GOT3 (cell line): Measurements from ENCODE around the gene GMPR2.

Experiments
- DNase-seq: peaks from one replicate; lab custom pipeline; 2025; ENCODE audit warnings: mixed read lengths; lab: John Stamatoyannopoulos, UW

The GMPR2 gene

DNA sequence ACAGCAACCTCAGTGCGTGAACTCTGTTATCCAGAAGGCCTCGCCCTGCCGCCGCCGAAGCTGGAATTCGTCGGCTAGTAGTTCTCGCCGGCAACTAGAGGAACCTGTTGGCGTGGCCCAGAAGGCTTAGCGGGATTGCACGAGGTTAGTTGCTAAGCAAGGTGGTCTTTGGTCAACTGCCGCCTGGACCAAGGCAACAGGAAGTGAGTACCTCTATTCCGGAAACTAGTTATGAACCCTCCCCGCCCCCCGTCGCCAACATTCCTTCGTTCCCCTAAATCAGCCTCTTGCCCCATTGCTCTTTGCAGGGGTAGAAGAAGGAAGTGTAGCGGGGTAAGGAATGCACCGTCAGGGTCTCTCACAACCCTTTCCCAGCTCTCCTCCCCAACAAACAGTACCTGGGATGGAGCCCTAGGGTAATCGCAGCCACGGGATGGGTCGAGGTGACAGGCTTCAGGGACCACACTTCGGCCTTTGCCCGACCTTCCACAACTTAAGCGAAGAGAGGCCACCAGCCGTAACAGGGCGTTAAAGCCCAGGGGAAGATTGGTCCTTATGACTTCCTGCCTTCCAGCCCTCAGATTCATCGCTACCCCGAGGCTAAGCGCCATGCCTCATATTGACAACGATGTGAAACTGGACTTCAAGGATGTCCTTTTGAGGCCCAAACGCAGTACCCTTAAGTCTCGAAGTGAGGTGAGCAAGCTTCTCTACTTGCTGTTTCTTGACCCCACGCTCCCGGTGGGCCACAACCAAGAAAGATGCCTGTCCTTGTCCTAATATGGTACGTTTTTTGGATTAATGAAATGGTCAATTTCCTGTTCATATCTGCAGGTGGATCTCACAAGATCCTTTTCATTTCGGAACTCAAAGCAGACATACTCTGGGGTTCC, at the start of gene GMPR2:
Gene GMPR2 (plus strand): TSS at position 285 of the 893 bp plus-strand sequence. CDS start 325 bp downstream, at position 610.
- no peak for DNase-seq

DNA sequence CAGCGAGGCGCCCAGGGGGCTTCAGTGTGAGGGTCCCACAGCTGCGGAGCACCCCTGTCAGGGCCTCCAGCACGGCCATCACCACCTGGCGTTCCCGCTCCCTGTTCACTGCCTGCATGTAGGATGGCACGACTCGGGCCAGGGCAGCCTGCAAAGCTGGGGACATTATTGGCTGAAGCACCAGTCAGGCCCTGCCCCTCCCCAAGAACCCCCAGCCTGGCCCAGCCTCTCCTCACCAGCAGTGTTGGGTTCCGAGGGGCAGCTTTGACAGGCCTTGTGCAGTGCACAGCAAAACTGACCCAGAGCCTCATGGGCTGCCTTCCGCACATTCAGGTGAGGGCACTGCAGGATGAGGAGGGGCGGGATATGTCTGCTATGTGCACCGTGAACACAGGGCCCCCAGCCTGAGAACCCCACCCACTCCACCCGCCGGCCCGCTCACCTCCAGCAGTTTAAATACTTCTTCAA, 49.7 kb upstream of the GMPR2 start:
- no peak for DNase-seq

DNA sequence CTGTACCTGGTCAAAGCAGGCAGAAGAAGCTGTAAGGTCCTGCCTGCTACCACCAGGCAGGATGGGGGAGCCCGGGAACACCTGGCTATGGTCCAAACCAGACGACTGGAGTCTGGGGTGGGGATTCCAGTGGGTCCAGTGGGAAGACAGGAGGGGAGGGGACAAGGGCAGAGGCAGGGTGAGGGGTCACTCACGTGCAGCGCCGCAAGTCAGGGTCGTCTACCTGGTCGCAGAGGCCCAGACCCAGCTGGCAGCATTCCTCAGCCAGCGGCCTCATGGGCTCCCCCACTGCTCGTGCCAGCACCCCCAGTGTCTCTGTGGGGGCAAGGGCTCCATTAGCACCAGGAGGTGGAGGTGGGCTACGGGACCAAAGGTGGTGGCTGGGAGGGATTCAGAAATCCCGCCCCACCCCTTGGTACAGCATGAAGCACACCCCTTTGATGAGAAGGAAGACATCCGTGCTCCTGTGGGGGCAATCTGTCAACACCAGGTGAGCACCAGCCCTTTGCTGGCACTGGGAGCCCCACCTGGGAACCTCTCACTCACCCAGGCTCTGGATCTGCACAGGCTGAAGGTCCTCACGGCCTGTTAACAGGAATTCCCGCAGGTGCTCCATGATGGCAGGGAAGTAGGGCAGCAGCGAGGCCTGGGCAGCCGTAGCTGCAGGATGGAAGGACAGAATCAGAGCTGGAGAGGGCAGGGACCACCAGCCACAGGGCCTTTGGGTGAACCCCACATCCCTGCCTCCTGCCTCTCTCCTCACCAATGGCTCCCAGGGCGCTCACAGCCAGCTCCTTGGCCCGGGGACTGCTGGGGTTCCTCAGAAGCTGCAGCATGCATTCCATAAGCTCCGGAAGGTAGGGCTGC, 48.4 kb upstream of the GMPR2 start:
- no peak for DNase-seq

DNA sequence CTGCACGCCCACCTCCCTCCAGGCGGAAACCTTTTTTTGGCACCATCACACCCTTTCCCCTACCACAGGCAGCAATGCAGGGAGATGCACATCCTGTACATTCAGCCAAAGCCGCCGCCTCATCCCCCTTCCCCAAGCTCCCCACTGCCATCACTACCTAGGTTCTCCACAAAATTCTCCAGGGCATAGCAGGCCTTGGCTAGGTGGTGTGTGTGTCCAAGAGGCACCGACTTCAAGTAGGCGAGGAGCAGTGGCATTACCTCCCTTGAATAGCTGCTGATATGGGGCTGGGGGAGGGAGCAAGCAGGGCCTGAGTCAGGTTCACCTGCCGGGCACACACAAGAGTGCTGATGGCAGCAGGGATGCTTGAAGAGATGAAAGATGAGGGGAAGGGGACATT, 47.7 kb upstream of the GMPR2 start:
- DNase-seq: no peak

DNA sequence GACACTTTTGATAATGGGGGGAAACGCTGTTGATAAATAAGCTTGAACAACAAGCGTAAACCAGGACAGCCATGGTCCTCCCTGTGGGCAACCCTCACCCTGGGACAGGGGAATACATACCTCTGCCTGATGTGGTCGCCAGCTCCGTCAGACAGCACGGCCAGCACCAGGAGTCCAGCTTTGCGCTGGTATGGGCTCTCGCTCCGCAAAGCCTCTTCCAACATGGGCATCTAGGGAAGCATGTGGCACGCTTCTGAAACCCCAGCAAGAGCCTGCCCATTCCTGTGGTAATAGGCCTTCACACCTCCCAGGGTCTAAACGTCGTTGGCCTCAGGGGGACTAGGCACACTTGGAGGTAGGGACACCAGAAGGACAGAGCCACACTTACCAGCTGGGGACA, 47.0 kb upstream of the GMPR2 start:
- DNase-seq: no peak

DNA sequence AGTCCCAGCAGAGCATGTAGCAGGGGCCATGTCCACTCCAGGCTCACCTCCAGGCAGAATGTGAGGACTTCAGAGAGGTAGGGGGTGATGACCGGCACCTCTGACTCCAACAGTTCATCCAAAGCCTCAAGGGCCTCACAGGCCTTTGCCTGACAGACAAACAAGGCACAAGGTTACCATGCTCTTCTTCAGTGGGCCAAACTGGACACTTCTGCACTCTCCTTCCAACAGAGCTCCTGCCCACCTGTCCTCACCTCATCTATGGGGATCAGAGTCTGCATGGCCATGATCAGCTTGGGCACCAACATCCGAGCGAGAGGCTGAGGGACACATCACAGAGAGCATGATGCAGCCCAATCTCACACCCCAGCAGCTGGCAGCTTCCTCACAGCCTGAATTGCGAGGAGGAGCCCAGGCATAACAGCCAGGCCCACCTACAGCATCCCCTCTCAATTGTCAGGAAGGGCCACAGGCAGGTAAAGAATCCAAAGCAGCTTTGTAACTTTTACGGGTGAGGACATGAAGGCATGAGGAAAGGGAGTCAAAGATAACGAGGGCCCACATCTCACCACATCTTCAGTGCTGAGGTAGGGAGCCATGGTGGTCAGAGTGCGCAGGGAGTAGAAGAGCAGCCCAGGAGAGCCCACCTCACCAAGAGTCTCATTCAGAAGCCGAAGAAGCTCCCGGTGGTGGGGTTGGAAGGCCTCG, 45.7 kb upstream of the GMPR2 start:
- no peak for DNase-seq

DNA sequence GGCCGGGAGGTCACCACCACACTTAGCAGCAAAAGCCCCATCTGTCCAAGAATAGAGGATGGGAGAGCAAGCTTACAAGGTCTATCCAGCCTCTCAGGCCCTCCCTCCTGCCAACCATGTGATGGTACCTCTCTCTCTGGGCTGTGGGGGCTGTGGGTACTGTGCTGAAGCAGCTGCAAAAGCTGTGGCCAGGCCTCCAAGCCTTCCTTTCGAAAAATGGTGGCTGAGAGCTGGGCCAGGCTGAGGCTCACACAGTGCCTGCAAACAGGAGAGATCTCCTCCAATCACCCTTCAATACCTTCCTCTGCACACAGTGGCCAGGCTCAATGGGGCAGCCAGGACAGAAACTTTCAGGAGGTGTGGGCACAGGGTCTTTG, 45.2 kb upstream of the GMPR2 start:
- no peak for DNase-seq

DNA sequence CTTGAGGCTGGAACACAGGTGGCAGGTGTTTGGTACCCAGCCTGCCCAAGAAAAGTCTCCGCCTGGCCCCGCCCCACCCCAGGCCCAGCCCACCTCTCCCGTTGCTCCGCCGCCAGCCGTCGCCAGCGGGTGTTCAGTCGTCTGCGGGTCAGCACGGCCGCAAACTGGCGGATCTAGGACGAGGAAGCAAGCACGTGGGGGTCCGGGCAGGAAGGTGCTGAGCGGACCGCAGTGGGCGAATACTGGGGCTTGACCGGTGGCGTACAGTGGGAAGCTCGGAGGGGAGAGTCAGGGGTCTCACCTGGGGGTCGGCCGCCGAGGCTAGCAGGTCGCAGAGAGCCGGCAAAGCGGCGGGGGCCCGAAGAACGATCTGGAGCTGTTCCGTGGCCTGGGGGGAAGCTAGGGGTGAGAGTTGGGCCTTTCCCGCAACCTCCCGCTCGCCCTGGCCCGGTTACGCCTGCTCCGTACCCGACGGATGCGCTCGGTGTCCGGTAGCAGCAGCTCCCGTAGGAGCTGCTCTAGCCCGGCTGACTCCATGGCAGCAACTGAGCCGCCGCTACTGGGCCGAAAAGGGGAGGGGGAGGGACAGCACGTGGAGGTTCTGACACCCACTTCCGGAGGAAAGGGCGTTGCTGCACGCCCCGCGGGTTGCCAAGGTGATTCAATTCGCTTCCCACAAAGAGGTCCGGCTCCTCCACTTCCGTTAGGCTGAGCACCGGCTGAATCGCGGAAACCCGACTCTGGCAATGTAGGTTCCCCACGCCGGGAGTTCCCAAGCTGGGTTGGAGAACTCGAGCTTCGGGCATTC, 44.3 kb upstream of the GMPR2 start, which contains the start of gene IPO4:
Gene IPO4 (minus strand): TSS at position 566 of the 808 bp plus-strand sequence. CDS start 29 bp downstream, at position 537.
- peak; percentile 39 for DNase-seq

DNA sequence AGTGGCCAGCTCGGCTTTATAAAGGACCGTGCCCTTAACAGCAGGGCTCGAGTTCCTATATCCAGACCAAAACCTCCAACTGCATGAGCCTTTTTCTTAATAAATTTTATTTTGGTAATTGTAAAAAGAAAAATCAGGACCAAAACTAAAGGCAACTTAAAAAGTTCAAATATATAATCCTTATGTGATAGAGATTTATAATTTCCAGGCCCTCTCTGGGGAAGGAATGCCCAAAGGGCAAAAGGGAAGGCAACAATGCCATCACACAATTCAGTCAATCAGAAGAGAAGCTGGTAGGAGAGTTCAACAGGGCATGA, 43.7 kb upstream of the GMPR2 start:
- no peak for DNase-seq

DNA sequence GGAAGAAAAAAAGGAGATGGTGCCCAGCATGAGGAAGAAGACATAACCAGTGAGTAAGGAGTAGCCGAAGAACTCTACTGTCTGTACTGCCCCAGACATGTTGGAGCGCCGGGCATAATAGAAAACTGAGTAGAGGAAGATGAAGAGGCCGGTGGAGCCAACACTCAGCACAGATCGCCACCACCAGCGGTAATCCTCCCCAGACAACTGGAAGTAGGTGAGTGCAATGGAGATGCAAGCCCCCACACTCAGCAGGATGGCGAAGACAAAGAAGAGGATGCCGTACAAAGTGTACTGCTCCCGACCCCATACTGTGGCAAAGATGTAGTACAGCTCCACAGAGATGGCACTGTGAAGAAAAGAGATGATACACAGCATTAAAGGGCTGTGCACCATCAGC, 43.3 kb upstream of the GMPR2 start:
- no peak for DNase-seq

DNA sequence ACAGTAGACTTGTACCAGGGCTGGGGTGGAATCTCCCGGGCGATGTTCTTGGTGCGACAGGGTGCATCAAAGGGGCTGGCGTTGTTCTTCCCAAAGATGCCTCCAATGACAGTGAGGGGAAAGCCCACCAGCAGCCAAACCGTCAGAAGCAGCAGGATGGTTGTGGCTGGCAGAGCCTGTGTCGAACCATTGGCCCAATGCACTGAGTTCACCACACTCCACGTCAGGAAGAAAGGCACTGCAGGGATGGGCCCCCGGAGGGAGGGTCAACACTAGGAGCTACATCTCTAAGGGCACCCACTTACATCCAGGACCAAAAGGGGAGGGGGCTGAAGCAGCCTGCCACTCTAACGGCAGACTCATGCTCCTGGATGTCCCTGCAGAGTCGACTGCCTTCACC, 42.3 kb upstream of the GMPR2 start:
- no peak for DNase-seq

DNA sequence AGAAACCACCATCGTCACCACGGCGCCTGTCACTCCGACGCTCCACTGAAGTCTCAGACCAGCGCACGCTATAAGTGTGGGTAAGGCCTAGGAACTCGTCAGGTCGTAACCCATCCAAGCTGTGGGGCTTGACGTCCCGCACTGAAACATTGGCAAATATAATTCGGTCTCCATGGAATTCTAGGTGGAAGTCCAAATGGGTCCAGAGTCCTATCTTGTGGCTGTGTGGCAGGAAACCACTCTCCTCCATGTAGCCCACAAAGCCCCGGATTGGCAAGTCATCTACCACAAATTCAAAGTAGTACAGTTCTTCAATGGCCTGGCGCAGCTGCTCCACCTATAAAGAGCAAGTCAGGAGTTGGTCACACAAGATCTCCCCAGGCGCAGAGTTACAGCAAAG, 39.8 kb upstream of the GMPR2 start:
- DNase-seq: no peak

DNA sequence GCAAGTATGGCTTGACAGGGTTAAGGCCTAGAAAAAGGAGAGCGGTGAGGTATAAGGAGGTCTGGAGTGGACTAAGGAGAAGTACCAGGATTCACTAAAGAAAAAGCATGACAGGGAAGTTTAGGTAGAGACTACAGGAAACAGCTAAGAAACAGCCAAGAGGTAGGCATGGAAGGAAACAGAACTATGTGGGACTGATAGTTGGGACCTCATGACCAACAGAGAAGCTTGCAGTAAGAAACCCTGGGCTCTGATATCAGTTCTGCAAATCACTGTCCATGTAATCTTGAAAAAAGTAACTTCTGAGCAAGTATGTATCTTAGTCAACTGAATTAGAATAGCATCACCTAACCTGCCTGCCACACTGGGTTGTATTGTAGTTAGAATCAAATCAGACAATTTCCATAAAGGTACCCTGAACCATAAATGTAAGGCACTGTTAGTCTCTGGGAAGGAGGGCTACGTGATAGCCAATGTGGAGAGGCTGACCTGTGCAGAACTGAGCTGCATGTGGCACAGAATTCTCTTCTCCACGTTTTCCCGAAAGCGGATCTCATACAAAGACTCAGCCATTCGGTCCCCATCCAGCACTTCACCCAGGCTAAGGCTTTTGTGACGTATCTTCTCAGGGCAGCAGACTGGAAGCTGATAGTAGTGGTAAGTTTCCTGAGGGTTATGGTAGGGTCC, 38.4 kb upstream of the GMPR2 start:
- no peak for DNase-seq

DNA sequence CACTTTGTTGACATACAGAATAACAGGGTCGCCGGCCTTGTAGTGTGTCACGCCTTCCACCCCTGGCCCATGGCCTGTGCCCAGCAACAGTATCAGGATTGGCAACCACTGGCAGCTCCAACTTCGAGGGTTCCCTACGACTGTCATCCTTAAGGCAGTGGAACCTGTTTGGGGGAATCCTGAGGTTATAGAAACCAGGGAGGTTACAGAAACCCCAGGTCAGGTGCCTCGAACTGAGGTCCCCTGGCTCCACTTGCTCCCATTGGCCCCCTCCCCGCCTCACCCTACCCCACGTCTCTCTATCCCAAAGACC, 37.9 kb upstream of the GMPR2 start:
- no peak for DNase-seq

DNA sequence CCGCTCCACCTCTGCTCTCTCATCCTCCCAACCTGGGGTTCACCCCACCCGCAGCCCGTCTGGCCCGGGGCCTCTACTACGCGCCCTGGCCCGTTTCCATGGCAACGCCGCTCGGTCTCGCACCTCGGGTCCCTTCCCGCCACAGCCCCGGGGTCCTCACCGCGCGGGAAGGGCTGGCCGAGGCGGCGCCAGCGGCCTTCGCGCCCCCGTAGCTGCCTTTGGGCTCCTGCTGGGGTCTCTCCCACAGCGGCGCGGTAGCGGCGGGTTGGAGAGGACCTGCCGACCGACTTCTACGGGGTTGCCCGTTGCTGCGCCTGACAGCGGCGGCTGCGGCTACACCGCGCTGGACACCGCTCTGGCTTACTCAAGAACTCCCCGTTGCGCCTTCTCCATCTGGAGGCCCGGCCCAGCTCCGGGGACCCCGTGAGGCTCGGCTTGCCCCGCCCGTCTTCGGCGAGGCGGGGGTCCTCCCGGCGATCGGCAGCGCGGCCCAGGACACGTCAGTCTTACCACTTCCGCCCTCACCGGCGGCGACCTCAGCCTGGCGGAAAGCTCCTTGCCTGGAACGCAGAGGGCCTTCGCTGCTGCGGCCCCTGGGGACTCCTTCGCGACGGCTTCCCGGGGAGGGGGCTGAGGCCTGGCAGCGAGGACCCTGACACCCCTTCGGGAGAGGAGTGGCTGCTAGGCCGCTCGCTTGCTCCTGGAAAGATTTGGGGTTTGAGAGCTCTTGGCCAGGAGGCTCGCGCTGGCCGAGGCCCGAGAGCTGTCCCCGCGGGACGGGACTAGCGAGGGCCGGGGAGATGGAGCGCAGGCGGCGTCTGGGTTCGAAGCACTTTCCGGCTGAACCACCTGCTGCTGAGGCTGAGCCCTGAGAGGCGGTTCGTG, 37.3 kb upstream of the GMPR2 start, which contains the start of gene TM9SF1:
Gene TM9SF1 (minus strand): TSS at position 256 of the 885 bp plus-strand sequence. CDS start 422 bp downstream, outside the sequence.
- peak; percentile 55 for DNase-seq

DNA sequence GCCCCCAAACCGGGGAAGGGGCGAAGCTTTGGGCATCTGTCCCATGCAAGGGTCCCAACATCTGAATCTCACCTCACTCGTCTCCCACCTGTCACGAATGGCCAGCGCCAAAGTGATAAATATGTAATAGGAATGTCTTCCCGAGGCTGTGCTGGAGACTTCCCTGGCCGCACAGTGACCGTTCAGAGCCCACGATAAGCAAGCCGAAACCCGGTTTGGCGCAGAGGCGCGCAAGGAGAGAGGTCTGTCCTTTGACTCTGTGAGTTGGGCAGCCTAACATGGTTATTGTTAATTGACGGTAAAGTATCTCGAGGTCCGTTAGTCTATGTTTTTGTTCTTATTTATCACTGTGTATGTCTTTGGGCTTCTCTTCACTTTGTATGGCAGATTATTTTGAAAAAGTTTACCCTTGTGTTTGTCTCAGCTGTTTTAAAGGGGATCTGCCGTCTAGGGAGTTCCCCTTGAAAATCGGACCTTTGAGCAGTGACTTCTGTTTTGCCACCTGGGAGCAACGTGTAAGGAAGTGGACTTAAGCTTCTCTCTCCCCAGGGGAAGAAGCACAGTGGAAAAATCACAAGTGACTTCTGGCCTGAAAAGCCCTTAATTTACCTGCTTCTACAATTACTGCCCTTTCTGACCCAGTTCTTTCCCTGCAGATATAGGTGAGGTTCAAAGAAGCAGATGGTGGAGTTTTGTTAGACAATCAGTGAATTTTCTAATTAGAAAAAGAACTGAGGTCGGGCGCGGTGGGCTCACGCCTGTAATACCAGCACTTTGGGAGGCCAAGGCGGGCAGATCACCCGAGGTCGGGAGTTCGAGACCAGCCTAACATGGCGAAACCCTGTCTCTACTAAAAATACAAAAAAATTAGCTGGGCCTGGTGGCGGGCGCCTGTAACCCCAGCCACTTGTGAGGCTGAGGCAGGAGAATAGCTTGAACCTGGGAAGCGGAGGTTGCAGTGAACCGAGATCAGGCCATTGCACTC, 36.4 kb upstream of the GMPR2 start:
- DNase-seq: no peak

DNA sequence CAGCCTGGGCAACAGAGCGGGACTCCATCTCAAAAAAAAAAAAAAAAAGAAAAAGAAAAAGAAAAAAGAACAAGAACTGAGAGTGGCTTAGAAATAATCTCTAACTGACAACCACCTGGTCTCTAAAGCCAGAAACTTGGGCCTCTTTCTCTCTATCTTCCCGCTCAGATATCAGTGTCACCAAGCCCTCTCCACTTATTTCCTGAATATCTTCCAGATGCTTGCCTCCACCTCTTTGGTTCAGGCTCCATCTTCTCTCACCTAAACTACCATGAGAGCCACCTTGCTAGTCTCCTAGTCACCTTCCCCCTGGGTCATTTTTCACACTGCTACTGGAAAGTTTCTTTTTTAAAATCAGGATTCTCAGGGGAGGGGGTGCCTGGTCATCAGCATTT, 35.7 kb upstream of the GMPR2 start:
- no peak for DNase-seq

DNA sequence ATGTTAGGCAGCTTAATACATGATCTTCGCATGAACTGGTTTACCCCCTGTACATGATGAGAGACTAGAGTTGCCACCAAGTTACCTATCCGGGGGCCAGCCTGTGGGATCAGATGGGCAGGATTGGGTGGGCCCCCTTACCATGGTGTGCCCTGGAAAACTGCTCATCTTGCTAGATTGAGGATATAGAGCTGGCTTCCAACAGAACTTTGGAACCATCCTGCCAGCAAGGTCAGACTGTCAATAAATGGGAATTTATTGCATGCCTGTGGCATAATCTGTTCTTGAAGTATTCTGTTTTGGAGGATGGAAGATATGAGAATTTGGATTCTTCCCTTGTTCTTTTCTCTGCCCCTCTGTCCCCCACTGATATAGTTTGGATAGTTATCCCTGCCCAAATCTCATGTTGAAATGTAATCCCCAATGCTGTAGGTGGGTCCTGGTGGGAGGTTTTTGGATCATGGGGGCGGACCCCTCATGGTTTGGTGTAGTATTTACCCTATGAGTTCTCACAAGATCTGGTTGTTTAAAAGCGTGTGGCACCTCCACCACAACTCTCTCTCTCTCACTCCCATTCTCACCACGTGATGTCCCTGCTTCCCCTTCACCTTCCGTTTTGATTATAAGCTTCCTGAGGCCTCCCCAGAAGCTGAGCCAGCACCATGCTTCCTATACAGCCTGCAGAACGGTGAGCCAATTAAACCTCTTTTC, 33.8 kb upstream of the GMPR2 start:
- DNase-seq: no peak
